Thyroid gland (tissue), 4 donors: ENCODE measurements around the gene CCDC85A. TPM values are rescaled to one million over a fixed set of nuclear protein-coding genes. Genes with fewer than 3 reads are reported as not detected.

Experiments used
- DNase-seq, 2 donors: peaks; one replicate each; pipeline ENCODE4 v3.0.0-alpha.2; 2019
- H3K27ac ChIP-seq, 3 donors: fragments of 200-600 bp; sonication (generic); 1 replicate in 2 of 3; 2 replicates in 1 of 3; pipeline ENCODE4 v1.5.1; 2016 to 2019; ENCODE audit warnings: mild to moderate bottlenecking in 1 of 3, moderate library complexity in 1 of 3
- H3K27me3 ChIP-seq: fragments of 200-600 bp; sonication (generic); one replicate; pipeline ENCODE4 v1.5.1; 2019
- H3K36me3 ChIP-seq, 2 donors: fragments of 200-600 bp; sonication (generic); one replicate each; pipeline ENCODE4 v1.5.1; 2016 to 2019
- H3K4me1 ChIP-seq, 2 donors: fragments of 200-600 bp; sonication (generic); one replicate each; pipeline ENCODE4 v1.5.1; 2017 to 2019
- H3K4me3 ChIP-seq, 3 donors: fragments of 200-600 bp; sonication (generic); replicated peaks in 1 of 3; 1 replicate in 2 of 3; 2 replicates in 1 of 3; pipeline ENCODE4 v1.5.1; 2016; ENCODE audit warnings: mild to moderate bottlenecking in 1 of 3
- H3K9me3 ChIP-seq: fragments of 200-600 bp; sonication (generic); one replicate; pipeline ENCODE4 v1.5.1; 2017
- CTCF ChIP-seq, 6 experiments: fragments of 200-600 bp in 3 of 6; fragments of 450-650 bp in 3 of 6; sonication (generic) in 3 of 6; IDR thresholded peaks; one replicate each; pipeline ENCODE4 v1.5.1; 2016 to 2019; ENCODE audit warnings: antibody characterized with exemption in 6 of 6, mild to moderate bottlenecking in 2 of 6, inconsistent platforms in 1 of 6, moderate library complexity in 1 of 6
- POLR2A ChIP-seq, 2 donors: fragments of 450-650 bp; IDR thresholded peaks; one replicate each; pipeline ENCODE4 v1.6.1; 2017; ENCODE audit warnings: antibody characterized with exemption in 2 of 2, mild to moderate bottlenecking in 2 of 2, moderate library complexity in 1 of 2
- WGBS, 2 donors: methylation state at CpG; one replicate each; pipeline ENCODE4 v1.1.5; 2017; 5-methylcytosine and 5-hydroxymethylcytosine counted together
- intact Hi-C: fragments of 100-400 bp; cut with DNase I; formaldehyde crosslinking; loops from one replicate; pipeline ENCODE4 v1.15.1; 2023
- total RNA-seq, 4 donors: library from RNA; depleted of rRNA; stranded (reverse); fragments of >200 nt; gene quantifications; one replicate each; pipeline ENCODE4 v1.2.3, GENCODE V29; 2016

CCDC85A gene
- total RNA-seq, 4 donors from 2014 or later = 24.5 to 36.4 (median 27.6) TPM

- no peak overlapping the region for H3K4me3 ChIP-seq
- WGBS, 2 donors = 90 to 92% methylated on average over 7 of the region's 7 CpGs
- H3K9me3 ChIP-seq = no peaks in the 10 kb centered on the region
- peaks cover 41 to 46% of the 10 kb centered on the region in 2 donors for H3K4me1 ChIP-seq
- peak overlapping the region; percentile 54 to 92 (median 83) for H3K27ac ChIP-seq
- intact Hi-C loops = no loop called here
- no peak for TF ChIP-seq POLR2A (IDR thresholded peaks at IDR 0.05)
- no peak for TF ChIP-seq CTCF (IDR thresholded peaks at IDR 0.05)
- DNase-seq = peak; percentile 25 to 27
- no peaks in the 10 kb centered on the region for H3K36me3 ChIP-seq
- H3K27me3 ChIP-seq = no peaks in the 10 kb centered on the region
Observed at GRCh38 chr2:56331810-56332209, 148.0 kb downstream of the CCDC85A start.

- H3K27ac ChIP-seq = peak overlapping the region; percentile 54 to 92 (median 83)
- 23 to 26% methylated on average over 2 of the region's 2 CpGs for WGBS, 2 donors
Observed at GRCh38 chr2:56333812-56334485, 150.2 kb downstream of the CCDC85A start.

GRCh38 chr2:56334622-56335021 lies 150.8 kb downstream of the CCDC85A start:
- intact Hi-C loops = no loop called here
- no peak for TF ChIP-seq CTCF (IDR thresholded peaks at IDR 0.05)
- peak in 1 of 2 donors; percentile 13 for TF ChIP-seq POLR2A (IDR thresholded peaks at IDR 0.05)
- H3K4me1 ChIP-seq = peaks cover 38 to 51% of the 10 kb centered on the region in 2 donors
- no peaks in the 10 kb centered on the region for H3K27me3 ChIP-seq
- no peak overlapping the region for H3K4me3 ChIP-seq
- H3K27ac ChIP-seq = peak overlapping the region; percentile 54 to 92 (median 83)
- no peak for DNase-seq
- H3K36me3 ChIP-seq = no peaks in the 10 kb centered on the region
- no peaks in the 10 kb centered on the region for H3K9me3 ChIP-seq

More at GRCh38 chr2:56333812-56334485, 150.2 kb downstream of the CCDC85A start:
- intact Hi-C loops = no loop called here
- TF ChIP-seq CTCF (IDR thresholded peaks at IDR 0.05) = no peak
- TF ChIP-seq POLR2A (IDR thresholded peaks at IDR 0.05) = no peak
- no peak for DNase-seq
- no peaks in the 10 kb centered on the region for H3K27me3 ChIP-seq
- peaks cover 41 to 51% of the 10 kb centered on the region in 2 donors for H3K4me1 ChIP-seq
- no peaks in the 10 kb centered on the region for H3K9me3 ChIP-seq
- H3K36me3 ChIP-seq = no peaks in the 10 kb centered on the region
- H3K4me3 ChIP-seq = no peak overlapping the region

- DNase-seq = no peak
- H3K27ac ChIP-seq = peak overlapping the region; percentile 54 to 92 (median 83)
- no peak overlapping the region for H3K4me3 ChIP-seq
- no peaks in the 10 kb centered on the region for H3K9me3 ChIP-seq
- H3K4me1 ChIP-seq = peaks cover 38 to 51% of the 10 kb centered on the region in 2 donors
- intact Hi-C loops = no loop called here
- WGBS, 2 donors = 81 to 83% methylated on average over 3 of the region's 3 CpGs
- H3K27me3 ChIP-seq = no peaks in the 10 kb centered on the region
- TF ChIP-seq CTCF (IDR thresholded peaks at IDR 0.05) (no peak), POLR2A (IDR thresholded peaks at IDR 0.05) (no peak)
- no peaks in the 10 kb centered on the region for H3K36me3 ChIP-seq
Observed at GRCh38 chr2:56335101-56335500, 151.3 kb downstream of the CCDC85A start.

GRCh38 chr2:56337342-56337741 lies 153.6 kb downstream of the CCDC85A start:
- intact Hi-C loops = no loop called here
- H3K9me3 ChIP-seq = no peaks in the 10 kb centered on the region
- H3K36me3 ChIP-seq = no peaks in the 10 kb centered on the region
- TF ChIP-seq CTCF (IDR thresholded peaks at IDR 0.05) (no peak), POLR2A (IDR thresholded peaks at IDR 0.05) (no peak)
- WGBS, 2 donors = 42 to 62% methylated on average over 3 of the region's 3 CpGs
- H3K4me3 ChIP-seq = no peak overlapping the region
- peak; percentile 33 to 53 for DNase-seq
- H3K4me1 ChIP-seq = peaks cover 31 to 44% of the 10 kb centered on the region in 2 donors
- H3K27me3 ChIP-seq = no peaks in the 10 kb centered on the region
- peak overlapping the region; percentile 53 to 92 (median 83) for H3K27ac ChIP-seq
